Lower lobe of right lung (tissue), 2 donors: ENCODE results near the gene EXD3. TPM values are rescaled to one million over a fixed set of nuclear protein-coding genes. Genes with fewer than 3 reads are reported as not detected.
"Not testable (repeated sequence)": the region's sequence is repeated elsewhere in the genome, so short reads cannot be mapped to it uniquely, and the experiment has no call there.

ENCODE experiments used
- ATAC-seq, 2 donors: fragments of 200-7000 bp; cut with Tn5 transposase; one replicate each; pipeline ENCODE4 v1.9.1; 2020 to 2022; ENCODE audit warnings: mild to moderate bottlenecking in 2 of 2, moderate library complexity in 2 of 2
- DNase-seq: peaks from one replicate; pipeline ENCODE4 v3.0.0-alpha.2; 2020
- H3K27ac ChIP-seq: fragments of 200-600 bp; one replicate; pipeline ENCODE4 v1.8.0; 2022
- H3K27me3 ChIP-seq: fragments of 200-600 bp; one replicate; pipeline ENCODE4 v1.8.0; 2022; ENCODE audit warnings: low read depth
- H3K36me3 ChIP-seq: fragments of 200-600 bp; one replicate; pipeline ENCODE4 v1.8.0; 2022; ENCODE audit warnings: mild to moderate bottlenecking
- H3K4me1 ChIP-seq: fragments of 200-600 bp; one replicate; pipeline ENCODE4 v1.8.0; 2022
- H3K4me3 ChIP-seq: fragments of 200-600 bp; one replicate; pipeline ENCODE4 v1.8.0; 2022; ENCODE audit warnings: mild to moderate bottlenecking
- H3K9me3 ChIP-seq: fragments of 200-600 bp; one replicate; pipeline ENCODE4 v1.8.0; 2022
- CTCF ChIP-seq: fragments of 200-600 bp; IDR thresholded peaks from one replicate; pipeline ENCODE4 v1.8.0; 2022; ENCODE audit warnings: antibody characterized with exemption, mild to moderate bottlenecking
- intact Hi-C: fragments of 100-400 bp; cut with DNase I; formaldehyde crosslinking; loops from one replicate; pipeline ENCODE4 v1.11.0; 2022
- long read RNA-seq: library from polyadenylated mRNA; unstranded; transcript quantifications from one replicate; pipeline ENCODE4 v2.0.0, GENCODE V29; 2021
- total RNA-seq: library from RNA; stranded (reverse); fragmentation: NEBNext Ultra II Directional; extraction: Animal tissue kit (Norgen Biotek cat#: 25700); gene quantifications from one replicate; pipeline ENCODE4 v1.2.1, GENCODE V29; 2021
- donor health status: DM: no; HTN: yes; CAD: no; lungs with severe emphysema.

Gene EXD3, protein sequence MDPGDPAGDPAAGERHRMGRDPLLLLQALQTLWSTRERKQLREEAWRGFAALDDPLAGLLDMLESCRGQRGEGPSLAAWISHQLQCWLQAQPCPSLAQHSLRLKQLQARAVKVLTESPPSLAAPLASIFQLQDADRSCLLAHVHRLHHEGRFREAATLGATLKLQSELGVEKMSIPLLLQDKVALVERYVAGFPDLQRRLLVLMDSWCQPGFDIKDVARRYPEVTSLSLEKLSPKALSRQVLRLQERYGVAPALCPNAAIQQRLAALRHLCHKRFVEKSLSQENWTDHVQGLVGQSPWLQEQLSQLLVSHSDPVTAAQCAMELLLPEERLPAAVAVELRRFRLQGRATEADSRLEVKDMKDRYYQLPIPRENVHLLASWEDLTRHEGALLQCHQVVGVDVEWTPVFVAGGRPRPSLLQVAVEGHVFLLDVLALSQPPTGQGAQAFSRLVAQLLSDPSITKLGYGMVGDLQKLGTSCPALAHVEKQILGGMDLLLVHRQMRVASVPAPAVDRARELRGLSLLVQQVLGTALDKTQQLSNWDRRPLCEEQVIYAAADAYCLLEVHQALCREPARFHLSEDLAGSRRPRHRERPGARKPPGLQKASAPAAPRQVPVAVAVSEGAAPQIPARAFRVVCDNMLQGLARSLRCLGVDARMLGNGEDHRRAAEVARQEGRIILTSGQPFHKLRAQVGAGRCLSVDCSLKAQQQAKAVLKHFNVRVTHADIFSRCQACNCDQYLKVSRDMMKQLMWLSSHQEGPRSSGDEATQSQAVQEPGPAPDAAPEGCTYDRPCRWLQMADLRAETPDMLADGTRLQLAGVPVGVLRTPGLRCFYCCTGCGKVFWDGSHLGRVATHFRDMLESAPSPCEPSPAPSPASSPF
- total RNA-seq: 25.2 TPM
- long read RNA-seq, transcript EXD3-203 (3 exons, 1,585 nt): major isoform, 5 of 48 reads
- long read RNA-seq, partial matches to known transcripts: 9 of 48 reads
- long read RNA-seq, other reads (novel, unspliced or antisense): 28 of 48 reads

GRCh38 chr9:137422604-137423513 lies at the start of gene EXD3, which contains the start of gene NOXA1:
Gene EXD3 (minus strand): TSS chr9:137423162. CDS start chr9:137395357, 27,805 bp downstream.
Gene NOXA1 (plus strand): TSS chr9:137423393. CDS start chr9:137423530, 137 bp downstream.
- ATAC-seq (peak; percentile 95 to 98), DNase-seq (peak; percentile 95)
- Histone ChIP-seq H3K4me1 (peaks cover 27% of the 10 kb centered on the region), H3K27ac (peak within 1 kb of the TSS; percentile 77), H3K4me3 (peak within 1 kb of the TSS; percentile 96), H3K9me3 (no peaks in the 10 kb centered on the region), H3K27me3 (no peaks in the 10 kb centered on the region), H3K36me3 (no peaks in the 10 kb centered on the region)
- intact Hi-C loops: no loop called here
- no peak for TF ChIP-seq CTCF

DNA sequence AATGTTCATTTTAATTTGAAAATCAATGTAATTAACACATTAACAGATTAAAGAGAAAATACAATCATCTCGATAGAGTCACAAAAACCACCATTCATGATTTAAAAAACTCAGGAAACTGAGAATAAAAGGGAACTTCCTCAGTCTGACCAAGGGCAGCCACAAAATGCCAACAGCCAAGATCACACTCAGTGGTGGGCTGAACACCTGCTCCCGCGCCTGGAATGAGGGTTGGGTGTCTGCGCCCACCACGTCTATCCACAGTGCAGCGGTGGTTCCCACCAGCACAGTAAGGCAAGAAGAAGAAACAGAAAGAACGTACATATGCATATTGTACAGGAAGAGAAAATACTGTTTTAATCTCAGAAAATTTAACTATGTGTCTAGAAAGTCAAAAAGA lies 47.8 kb upstream of the EXD3 start:
- no peak overlapping the region for H3K4me3 ChIP-seq
- H3K4me1 ChIP-seq: no peaks in the 10 kb centered on the region
- ATAC-seq (no peak), DNase-seq (no peak)
- H3K9me3 ChIP-seq: peaks cover 8% of the 10 kb centered on the region
- TF ChIP-seq CTCF: no peak
- no peak overlapping the region for H3K27ac ChIP-seq
- H3K36me3 ChIP-seq: no peaks in the 10 kb centered on the region
- H3K27me3 ChIP-seq: no peaks in the 10 kb centered on the region
- intact Hi-C loops: no loop called here

DNA sequence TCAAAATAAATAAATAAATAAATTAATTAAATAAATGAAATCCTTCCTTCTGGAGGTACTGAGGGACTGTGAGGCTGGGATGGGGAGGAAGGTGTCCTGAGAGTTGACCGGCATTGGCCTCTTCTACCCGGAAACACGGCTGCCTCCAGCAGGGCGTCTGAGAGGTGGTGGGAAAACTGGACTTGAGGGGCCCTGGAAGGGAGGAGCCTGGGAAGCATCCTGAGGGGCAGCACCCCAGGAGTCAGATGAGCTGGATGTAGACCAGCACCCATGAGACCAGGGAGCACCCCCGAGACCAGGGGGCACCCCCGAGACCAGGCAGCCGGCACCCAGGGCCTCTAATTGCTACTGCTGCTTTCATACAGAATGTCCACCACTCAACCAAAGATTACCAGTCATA lies 44.9 kb upstream of the EXD3 start:
- no peak for TF ChIP-seq CTCF
- Histone ChIP-seq H3K36me3 (no peaks in the 10 kb centered on the region), H3K4me1 (no peaks in the 10 kb centered on the region), H3K27ac (no peak overlapping the region), H3K27me3 (no peaks in the 10 kb centered on the region), H3K9me3 (no peaks in the 10 kb centered on the region), H3K4me3 (no peak overlapping the region)
- intact Hi-C loops: no loop called here
- DNase-seq (no peak), ATAC-seq (no peak)

- Histone ChIP-seq H3K27me3 (no peaks in the 10 kb centered on the region), H3K4me1 (no peaks in the 10 kb centered on the region), H3K9me3 (no peaks in the 10 kb centered on the region), H3K4me3 (no peak overlapping the region), H3K27ac (no peak overlapping the region), H3K36me3 (no peaks in the 10 kb centered on the region)
- no peak for TF ChIP-seq CTCF
- intact Hi-C loops: no loop called here
- DNase-seq: no peak
- ATAC-seq: no peak
Observed at GRCh38 chr9:137467161-137467581, 44.2 kb upstream of the EXD3 start.

DNA sequence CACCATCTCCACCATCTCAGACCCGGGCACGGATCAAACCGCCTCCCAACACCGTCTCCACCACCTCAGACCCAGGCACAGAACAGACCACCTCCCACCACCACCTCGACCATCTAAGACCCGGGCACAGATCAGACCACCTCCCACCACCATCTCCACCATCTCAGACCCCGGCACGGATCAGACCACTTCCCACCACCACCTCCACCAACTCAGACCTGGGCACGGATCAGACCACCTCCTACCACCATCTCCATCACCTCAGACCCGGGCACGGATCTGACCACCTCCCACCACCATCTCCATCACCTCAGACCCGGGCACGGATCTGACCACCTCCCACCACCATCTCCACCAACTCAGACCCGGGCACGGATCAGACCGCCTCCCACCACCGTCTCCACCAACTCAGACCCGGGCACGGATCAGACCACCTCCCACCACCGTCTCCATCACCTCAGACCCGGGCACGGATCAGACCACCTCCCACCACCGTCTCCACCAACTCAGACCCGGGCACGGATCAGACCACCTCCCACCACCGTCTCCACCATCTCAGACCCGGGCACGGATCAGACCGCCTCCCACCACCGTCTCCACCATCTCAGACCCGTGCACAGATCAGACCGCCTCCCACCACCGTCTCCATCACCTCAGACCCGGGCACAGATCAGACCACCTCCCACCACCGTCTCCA lies 43.6 kb upstream of the EXD3 start:
- intact Hi-C loops, H3K9me3 ChIP-seq, H3K4me1 ChIP-seq, H3K36me3 ChIP-seq, DNase-seq, H3K27ac ChIP-seq, H3K4me3 ChIP-seq, H3K27me3 ChIP-seq, ATAC-seq: not testable (repeated sequence)
